Amniotic epithelial cell (primary cell): ENCODE data around the gene TMEM40.
"Not testable (repeated sequence)": the region's sequence is repeated elsewhere in the genome, so short reads cannot be mapped to it uniquely, and the experiment has no call there.

Experiments
- DNase-seq: peaks from one replicate; pipeline ENCODE4 v3.0.0-alpha.2; 2010; ENCODE audit warnings: low read depth

The TMEM40 gene

DNA sequence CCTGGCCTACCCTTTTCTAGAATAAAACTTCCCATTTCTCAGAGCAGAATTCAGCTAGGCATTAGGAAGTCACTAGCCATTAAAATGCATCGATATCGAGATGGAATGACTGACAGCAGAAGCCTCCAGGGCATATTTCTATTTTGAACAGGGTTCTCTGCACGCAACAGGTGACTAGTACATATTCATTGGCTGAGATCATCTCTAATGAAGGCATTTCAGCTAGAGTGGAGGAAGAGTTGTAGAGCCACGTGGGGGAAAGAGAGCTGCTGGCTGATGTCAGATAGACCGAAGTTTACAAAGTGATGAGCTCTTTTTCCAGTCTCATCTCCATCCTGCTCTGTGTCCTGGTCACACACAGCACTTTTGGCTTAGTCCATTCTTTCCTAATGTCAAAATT is 7.5 kb downstream of the TMEM40 start:
- DNase-seq, result peak; percentile 30

DNA sequence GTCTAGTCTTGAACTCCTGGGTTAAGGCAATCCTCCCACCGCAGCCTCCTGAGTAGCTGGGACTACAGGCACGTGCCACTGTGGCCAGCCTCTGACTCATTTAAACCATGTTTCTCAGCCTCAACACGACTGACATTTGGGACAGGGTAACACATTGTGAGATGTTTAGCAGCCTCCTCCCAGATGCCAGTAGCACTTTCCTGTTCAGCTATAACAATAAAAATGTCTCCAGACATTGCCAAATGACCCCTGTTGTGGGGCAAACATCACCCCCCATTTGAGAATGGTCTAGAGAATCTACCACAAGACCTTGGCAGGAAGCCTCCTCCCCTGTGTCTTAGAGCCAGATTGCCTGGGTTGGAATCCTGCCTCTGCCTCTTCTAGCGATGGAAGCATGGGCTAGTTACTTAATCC is 8.4 kb downstream of the TMEM40 start:
- DNase-seq, result peak; percentile 84

DNA sequence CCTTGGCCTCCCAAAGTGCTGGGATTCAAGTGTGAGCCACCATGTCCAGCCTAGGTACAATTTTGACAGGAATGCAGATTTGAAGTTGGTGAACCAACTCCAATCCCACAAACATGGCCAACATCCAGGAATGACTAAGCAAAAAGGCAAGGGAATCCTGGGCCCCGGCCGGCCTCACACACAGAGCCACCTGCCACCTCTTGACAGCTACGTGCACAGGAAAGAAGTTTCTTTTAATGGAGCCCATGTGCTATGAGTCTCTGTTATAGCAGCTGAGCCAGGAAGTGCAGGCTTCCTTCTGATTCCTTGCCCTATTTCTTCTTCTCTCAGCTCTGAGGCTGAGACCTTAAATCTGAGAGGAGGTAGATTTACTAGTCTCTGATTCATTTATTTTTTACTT is 8.8 kb downstream of the TMEM40 start:
- DNase-seq, result peak; percentile 81

DNA sequence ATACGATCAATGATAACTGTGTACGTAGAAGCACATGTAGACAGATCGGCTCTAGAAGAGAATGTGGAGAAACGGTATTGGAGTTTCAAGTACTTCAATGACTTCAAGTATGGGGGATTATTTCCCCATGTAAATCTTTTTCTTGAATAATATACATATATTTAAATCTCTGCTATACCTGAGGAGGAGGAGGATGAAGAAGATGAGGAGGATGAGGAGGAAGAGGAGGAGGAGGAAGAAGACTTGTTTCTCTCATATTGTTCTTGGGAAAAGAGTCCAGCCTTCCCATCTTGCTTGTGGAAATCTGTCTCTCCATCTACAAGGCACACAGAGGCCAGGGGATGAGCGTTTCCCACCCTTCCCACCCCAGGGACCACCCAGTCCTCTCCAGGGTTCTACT is 10.6 kb downstream of the TMEM40 start:
- DNase-seq, result no peak

DNA sequence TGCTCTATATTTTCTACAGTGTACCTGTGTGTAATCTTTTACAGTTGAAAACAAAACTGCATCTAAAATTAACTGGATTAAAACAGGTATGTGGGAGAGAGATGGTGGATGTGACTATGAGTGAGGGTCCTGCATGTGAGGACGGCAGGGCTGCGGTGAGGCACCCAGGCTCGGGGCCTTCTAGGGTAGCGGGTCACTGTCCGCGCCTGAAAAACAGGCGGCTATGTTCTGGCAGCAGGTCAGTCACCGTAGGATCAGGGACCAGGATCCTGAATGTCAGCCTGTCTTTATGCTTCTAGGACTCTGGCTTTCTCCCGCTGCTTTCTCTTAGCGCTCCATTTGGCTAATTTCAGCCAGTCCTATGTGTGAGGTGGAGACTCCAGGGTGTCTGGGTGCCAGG is 12.6 kb downstream of the TMEM40 start:
- no peak for DNase-seq

DNA sequence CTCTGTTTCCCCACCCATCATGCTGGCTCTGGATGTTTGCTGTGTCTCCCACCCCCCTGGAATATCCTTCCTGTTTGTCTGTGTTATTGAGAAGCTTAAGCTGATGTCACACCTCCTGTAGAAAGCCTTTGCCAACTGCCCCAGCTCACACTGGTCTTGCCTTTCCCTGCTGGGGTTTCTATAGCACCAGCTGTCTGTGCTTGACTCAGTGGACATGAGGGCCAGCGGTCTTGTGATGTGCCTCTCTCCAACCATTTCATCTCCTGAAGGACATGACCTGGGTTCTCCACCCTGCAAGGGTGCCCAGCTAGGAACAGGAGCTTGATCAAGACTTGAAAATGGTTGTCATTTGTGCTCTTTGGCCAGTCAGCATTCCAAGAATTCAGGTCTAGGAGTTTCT is 14.7 kb downstream of the TMEM40 start:
- DNase-seq, result no peak

DNA sequence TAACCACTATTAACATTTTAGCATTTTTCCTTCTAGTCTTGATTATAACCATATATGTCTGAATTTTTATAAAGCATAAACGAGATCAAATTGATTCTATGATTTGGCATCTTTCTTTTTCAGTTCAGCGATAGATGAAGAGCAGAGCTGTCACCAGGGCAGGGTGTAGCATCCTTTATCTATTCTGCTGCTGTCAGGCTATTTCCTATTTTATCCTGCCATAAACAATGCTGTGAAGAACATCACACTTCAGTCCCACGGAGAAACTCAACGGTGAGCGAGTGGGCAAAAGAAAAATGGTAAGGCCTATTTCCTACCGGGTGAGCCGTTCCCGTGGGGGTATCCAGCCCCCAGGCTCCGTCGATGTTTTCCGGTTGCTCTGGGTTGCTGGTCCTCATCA is 15.5 kb downstream of the TMEM40 start:
- DNase-seq, result no peak

DNA sequence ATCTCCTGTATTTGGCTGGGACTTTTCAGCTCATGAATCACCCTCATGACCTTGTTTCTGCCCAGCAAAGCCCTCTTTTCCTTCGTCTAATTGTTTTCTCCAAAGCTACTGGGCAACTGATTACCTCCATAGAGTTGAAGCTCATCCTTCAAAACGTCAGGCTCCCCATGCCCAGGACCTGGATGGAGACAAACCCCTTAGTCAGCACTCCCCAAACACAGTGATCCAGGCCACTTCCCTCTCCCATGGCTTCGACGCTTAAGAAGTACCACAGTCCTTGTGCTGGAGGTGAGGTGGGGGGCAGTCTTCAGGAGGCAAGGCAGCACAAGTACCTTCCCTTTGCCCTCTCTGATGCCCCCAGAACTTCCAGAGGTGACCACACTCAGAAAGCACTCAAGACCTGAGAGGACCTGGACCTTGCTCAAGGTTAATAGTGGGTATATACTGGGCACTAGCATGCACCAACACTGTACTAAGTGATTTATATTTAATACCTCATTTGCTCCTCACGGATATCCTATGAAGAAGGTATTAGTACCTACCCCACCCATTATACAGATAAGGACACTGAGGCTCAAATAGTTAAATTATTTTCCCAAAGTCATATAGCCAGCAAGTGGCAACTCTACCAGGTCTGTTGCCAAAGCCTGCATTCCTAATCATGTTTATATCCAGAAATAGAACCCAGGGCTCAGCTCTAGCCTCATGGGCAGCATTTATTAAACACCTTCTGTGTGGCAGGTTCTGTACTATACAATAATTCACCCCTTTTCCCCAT is 16.5 kb downstream of the TMEM40 start:
- DNase-seq, result no peak

DNA sequence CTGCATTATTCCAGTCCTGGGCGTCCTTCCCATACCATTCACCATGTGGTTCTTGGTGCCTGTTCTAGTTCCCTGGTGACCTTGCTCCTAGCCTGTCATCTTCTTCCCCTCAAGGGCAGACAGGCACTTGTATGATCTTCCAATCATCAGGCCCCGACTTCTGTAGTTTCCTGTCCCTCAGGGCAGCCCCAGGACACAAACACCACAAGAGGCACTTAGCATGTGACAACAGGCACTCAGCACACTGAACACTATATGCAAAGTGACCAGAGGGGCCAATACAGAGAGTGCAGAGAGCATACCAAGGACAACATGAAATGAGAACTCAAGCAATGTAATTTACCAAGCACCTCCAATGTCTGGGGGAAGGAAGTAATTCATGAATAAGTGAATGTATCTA is 17.9 kb downstream of the TMEM40 start:
- DNase-seq, result no peak

DNA sequence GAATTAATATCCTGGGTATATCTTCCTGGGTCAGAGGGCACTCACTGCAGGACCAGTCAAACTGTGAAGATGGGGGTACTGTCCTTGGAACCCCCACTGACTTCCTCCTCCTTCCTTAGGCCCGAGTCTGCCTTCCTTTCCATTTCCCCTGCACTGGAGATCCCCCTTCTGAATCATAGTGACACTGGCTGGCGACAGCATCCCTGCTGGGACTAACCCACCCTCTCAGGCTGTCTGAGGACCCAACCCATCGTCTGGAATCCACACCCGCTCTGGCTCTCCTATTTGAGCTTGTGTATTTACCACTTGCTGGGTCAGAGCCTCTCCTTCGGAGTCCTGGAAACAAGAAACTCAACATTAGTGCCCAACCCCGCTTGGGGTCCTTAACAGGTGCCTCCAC is 21.2 kb downstream of the TMEM40 start:
- DNase-seq, result no peak

DNA sequence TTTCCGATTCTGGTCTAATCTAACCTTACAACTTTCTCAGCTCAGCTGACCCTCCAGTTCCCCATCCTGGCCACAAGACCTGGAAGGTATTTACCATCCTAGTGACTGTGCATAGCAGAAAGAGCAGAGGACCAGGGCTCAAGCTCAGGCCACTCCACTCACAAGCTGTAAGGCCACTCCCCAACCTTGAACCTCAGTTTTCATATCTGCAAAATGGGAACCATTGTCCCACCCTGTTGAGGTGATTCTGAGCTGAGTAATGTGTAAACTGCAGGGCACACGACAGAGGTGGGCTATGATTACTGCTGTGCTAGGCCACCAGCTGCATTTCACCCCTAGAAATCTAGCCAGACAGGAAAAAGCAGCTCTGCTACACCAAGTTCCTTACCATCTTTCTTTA is 21.7 kb downstream of the TMEM40 start:
- DNase-seq, result no peak

DNA sequence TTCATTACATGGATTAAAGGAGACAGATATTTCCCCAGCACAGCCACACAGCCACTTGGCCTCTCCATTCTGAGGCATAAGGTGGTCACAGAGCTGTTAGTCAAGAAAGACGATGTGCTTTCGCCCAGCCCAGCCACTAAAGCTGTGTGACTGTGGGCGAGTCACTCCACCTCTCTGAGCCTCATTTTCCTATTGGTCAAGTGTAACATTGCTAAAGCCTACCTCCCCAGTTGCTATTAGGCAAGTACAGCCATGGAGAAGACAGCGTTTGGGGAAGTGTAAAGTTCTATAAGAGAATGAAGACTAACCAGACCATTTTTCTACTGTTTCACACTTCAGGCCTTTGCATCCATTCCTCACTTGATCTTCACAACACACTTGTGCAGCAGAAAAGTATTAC is 24.1 kb downstream of the TMEM40 start:
- no peak for DNase-seq

DNA sequence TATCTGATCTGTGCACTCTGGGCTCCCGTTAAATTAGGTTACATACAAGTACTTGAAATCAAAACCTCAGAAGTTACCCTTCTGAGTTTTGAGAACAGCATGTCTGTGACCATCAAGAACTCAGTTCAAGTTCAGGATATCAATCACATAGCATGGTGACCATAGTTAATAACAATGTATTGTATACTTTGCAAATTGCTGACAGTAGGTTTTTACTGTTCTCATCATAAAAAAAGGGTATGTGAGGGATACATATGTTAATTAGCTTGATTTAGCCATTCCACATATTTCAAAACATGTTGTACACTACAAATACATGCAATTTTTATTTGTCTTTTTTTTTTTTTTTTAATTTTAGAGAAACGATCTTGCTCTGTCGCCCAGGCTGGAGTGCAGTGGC is 25.5 kb downstream of the TMEM40 start:
- DNase-seq, result no peak

DNA sequence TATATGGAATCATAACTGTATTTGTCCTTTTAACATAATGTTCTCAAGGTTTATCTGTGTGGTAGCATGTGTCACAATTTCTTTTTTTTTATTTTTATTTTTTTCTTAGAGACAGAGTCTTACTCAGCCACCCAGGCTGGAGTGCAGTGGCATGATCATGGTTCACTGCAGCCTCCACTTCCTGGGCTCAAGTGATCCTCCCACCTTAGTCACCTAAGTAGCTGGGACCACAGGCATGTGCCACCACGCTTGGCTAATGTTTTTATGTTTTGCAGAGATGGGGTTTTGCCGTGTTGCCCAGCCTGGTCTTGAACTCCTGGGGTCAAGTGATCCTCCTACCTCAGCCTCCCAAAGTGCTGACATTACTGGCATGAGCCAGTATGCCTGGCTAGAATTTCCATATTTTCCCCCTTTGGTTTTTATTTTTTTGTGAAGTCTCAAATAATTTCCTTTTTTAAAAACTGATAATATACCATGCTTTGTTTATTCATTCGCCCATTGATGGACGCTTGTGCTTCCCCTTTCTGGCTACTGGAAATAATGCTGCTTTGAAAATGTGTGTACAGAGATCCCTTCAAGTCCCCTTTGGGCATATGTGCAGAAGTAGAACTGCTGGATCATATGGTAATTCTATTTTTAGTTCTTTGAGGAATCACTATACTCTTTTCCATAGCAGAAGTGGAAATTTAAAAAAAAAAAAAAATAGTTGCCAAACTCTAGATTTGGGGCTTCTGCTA is 28.4 kb downstream of the TMEM40 start:
- DNase-seq, result peak; percentile 54

DNA sequence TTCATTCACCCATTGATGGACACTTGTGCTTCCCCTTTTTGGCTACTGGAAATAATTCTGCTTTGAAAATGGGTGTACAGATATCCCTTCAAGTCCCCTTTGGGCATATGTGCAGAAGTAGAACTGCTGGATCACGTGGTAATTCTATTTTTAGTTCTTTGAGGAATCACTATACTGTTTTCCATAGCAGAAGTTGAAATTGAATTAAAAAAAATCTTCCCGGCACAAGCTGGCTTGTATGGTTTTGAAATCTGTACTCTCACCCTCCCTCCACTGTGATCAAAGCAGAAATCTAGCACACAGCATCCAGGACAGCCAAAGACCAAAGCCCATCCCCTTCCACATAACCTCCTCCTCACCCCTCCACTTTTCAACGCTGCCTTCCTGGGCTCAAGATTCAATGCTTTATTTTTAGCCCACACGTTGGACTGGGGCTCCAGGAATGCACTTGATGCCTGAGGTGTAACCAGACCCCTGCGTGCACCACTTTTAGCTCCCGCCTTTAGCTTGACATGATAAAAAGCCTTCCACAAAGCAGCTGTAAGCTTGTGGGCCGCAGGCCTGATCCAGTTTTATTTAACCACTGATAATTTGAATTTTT is 29.9 kb downstream of the TMEM40 start:
- DNase-seq, result peak; percentile 63

DNA sequence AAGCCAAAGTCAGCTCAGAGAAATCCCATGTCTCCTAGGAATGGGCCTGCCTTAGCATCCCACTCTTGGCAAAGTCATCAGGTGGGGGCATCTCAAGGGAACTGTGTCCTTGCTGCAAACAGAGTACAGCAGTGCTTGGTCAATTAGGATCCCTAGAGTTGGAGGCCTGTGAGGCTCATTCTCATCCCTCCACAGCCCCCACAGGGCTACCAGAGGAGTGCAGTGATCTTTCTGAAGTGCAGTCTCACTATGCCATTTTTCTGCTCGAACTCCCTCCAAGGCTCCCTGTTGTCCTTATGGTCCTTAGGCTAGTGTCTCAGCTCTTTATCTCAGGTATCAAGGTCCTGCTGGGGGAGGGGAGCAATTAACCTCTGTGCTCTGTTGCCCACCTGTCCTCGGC is 31.1 kb downstream of the TMEM40 start:
- no peak for DNase-seq

DNA sequence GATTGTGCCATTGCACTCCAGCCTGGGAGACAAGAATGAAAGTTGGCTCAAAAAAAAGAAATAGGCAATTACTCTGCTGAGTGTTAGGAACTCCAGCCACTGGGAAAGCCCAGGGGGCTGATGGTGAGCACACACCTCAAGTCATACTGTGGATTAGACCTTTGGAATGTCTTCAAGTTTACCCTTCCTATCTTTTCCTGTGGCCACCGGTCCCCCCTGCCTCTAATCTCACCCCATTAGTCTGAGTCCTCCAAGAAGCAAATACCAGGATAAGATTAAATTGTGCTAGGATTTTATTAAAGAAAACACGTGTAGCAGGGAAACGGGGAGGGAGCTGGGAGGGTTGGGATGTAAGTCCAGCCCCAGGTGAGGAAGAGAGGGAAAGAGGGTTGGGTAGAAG is 31.6 kb downstream of the TMEM40 start:
- no peak for DNase-seq

DNA sequence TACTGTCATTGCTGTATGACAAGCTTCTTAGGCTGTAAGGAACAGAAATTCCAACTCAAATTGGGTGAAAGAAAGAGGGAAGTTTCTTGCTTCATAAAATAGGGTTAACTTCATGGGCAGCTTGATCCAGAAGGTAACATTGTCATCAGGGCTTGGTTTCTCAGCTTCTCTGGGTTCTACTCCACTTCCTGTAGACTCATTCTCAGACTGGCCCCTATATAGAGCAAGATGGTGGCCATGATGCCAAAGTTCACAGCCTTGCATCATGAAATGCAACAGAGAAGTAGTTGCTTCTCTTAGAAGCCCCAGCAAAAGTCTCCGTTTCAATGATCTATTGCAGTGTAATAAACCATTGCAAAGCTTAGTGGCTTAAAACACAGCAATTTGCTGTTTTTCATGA is 33.6 kb downstream of the TMEM40 start:
- no peak for DNase-seq

DNA sequence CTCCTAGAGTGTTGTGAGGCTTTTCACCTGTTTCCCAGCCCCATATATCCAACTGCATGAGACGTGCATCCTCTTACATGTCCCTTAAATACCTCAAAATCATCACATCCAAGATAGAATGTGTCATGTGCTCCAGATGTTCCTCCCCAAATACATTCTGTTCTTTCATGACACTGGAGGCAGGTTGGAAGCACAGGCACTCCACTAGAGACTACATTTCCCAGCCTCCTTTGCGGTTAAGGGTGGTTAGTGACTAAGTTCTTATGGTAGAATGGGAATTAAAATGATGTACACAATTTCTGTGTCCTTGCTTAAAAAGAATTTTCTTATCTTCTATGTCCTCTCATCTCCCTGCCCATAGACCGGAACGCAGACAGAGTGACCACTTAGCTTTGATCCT is 34.3 kb downstream of the TMEM40 start:
- peak; percentile 28 for DNase-seq

DNA sequence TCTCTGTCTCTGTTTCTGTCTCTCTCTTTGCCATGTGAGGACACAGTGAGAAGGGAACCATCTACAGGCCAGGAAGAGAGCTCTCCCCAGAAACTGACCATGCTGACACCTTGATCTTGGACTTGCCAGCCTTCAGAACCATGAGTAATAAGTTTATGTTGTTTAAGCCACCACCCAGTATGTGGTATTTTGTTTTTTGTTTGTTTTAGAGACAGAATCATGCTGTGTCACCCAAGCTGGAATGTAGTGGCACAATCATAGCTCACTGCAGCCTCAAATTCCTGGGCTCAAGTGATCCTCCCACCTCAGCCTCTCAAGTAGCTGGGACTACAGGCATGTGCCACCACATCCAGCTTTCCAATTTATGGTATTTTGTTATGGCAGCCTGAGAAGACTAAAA is 35.7 kb downstream of the TMEM40 start:
- DNase-seq, result not testable (repeated sequence)

DNA sequence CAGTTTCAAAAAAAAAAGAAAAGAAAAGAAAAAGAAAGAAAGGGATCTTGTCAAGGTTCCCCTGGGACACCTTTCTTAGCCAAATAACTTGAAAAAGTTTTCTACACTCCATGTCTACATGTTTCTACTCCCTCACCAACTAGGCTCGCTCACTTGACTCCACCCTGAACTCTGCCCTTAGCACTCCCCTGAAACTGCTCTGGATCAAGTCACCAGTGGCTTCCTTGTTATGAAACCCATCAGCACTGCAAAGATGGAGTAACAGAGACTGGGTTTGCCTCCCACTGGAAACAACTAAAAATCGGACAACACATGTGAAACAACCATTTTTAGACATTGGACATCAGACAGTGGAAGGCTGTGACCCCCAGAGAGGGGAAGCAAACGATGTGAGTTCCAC is 36.8 kb downstream of the TMEM40 start:
- no peak for DNase-seq

DNA sequence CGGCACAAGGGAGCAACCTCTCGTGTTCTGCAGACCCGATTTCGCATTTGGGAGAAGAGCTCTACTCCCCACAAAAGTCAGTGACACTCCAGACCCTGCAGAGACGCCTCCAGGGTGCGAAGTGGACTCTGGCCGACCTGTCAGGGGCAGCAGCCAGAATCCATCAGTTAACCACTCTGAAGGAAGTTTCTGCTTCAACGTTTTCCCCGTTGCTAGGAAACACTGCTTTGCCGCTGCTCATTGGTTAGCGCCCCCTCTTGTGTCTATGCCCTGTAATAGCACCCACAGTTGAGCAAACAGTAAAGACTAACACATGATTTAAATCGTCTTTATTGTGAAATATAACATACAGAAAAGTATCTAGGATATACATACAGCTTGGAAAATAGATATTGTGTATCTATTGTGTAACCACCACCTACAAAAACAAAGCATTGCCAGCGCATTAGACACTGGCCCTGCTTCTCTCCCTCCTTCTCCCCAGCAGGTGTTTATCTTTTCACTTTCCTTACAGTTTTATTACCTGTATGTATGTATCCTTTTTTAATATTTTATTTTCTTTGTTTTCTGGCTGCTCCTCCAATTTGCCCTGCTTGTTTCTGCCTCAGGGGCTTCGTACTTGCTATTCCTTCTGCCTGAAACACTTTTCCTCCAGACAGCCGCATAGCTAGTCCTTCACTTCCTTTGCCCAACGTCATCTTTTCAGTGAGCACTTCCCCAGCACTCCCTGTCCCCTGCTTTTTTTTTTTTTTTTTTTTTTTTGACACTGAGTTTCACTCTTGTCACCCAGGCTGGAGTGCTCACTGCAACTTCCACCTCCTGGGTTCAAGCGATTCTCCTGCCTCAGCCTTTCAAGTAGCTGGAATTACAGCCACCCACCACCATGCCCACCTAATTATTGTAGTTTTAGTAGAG is 38.8 kb downstream of the TMEM40 start:
- peak; percentile 84 for DNase-seq
